Endothelial cell of umbilical vein (primary cell): ENCODE results near the gene CHN1. TPM values are rescaled to one million over a fixed set of nuclear protein-coding genes. Genes with fewer than 3 reads are reported as not detected.

Source experiments
- BruUV-seq: library from RNA; stranded (reverse); fragments of 400-500 nt; replicated peaks from 2 replicates; lab custom pipeline; 2021; lab: Mats Ljungman, UMichigan
- CTCF ChIA-PET: fragments of 300-600, 350-600 bp; sonication (Branson Sonifier 250); formaldehyde crosslinking; loops from one replicate; lab custom pipeline; 2021; ENCODE audit warnings: antibody characterized with exemption, inconsistent platforms; lab: Charles Lee
- POLR2A ChIA-PET: fragments of 300-600, 350-600 bp; sonication (Branson Sonifier 250); formaldehyde crosslinking; loops from one replicate; lab custom pipeline; 2021; ENCODE audit warnings: antibody characterized with exemption, inconsistent platforms; lab: Charles Lee
- DNase-seq: peaks from one replicate; pipeline ENCODE4 v3.0.0-alpha.2; 2011; ENCODE audit warnings: low read depth, low spot score
- FAIRE-seq: peaks from 2 replicates; lab custom pipeline; 2011; peaks lifted over from hg19 to GRCh38; lab: Jason Lieb, UNC
- H2AFZ ChIP-seq: 2 replicates; pipeline ENCODE4 v1.6.0; 2012; ENCODE audit warnings: low read depth, low read length, control low read depth, inconsistent platforms
- H3K27ac ChIP-seq: 2 replicates; pipeline ENCODE4 v1.5.1; 2011; ENCODE audit warnings: low read depth, mild to moderate bottlenecking, control low read depth, low read length, moderate library complexity; ENCODE audit not compliant: insufficient read depth
- H3K27me3 ChIP-seq, 2 experiments: 2 replicates each; pipeline versions ENCODE4 v1.6.0 to v1.6.1; 2011; ENCODE audit warnings: low read length in 2 of 2, mixed read lengths in 1 of 2; ENCODE audit not compliant: control insufficient read depth in 2 of 2, insufficient read depth in 2 of 2
- H3K36me3 ChIP-seq, 2 experiments: 2 replicates in 1 of 2; 3 replicates in 1 of 2; pipeline ENCODE4 v1.5.1; 2011; ENCODE audit warnings: low read length in 2 of 2, mild to moderate bottlenecking in 1 of 2, moderate library complexity in 1 of 2; ENCODE audit not compliant: control insufficient read depth in 2 of 2, insufficient read depth in 2 of 2; ENCODE audit errors: extremely low read depth in 1 of 2
- H3K4me1 ChIP-seq: 3 replicates; pipeline ENCODE4 v1.5.1; 2011; ENCODE audit warnings: mild to moderate bottlenecking, low read length; ENCODE audit not compliant: control insufficient read depth, insufficient read depth; ENCODE audit errors: extremely low read depth
- H3K4me2 ChIP-seq: 2 replicates; pipeline ENCODE4 v1.6.1; 2011; ENCODE audit warnings: low read length, control low read depth, mixed read lengths; ENCODE audit not compliant: insufficient read depth
- H3K4me3 ChIP-seq, 3 experiments: fragments of 200-600 bp in 1 of 3; sonication (generic), shearing (Covaris generic) in 1 of 3; replicated peaks in 1 of 3; 2 replicates each; pipeline ENCODE4 v1.5.1; 2011 to 2016; ENCODE audit warnings: control low read depth in 3 of 3, low read length in 3 of 3, mild to moderate bottlenecking in 2 of 3, inconsistent platforms in 1 of 3, low read depth in 1 of 3, moderate library complexity in 1 of 3; ENCODE audit not compliant: insufficient read depth in 1 of 3
- H3K79me2 ChIP-seq: 2 replicates; pipeline ENCODE4 v1.6.0; 2012; ENCODE audit warnings: low read length, inconsistent platforms; ENCODE audit not compliant: control insufficient read depth, insufficient read depth
- H3K9ac ChIP-seq: replicated peaks from 2 replicates; pipeline ENCODE3; 2011; ENCODE audit warnings: low read length, control low read depth; ENCODE audit not compliant: insufficient read depth; ENCODE audit errors: extremely low read depth
- H3K9me1 ChIP-seq: replicated peaks from 3 replicates; pipeline ENCODE4 v1.6.0; 2011; ENCODE audit warnings: mild to moderate bottlenecking, low read length; ENCODE audit not compliant: control insufficient read depth, insufficient read depth; ENCODE audit errors: extremely low read depth
- H3K9me3 ChIP-seq: replicated peaks from 2 replicates; pipeline ENCODE4 v1.5.1; 2012; ENCODE audit warnings: low read length, inconsistent platforms; ENCODE audit not compliant: control insufficient read depth, insufficient read depth
- H4K20me1 ChIP-seq: replicated peaks from 2 replicates; pipeline ENCODE3; 2011; ENCODE audit warnings: mild to moderate bottlenecking, low read length; ENCODE audit not compliant: control insufficient read depth, insufficient read depth; ENCODE audit errors: extremely low read depth
- FOS ChIP-seq: IDR thresholded peaks from 2 replicates; pipeline ENCODE4 v1.6.1; 2011; ENCODE audit warnings: mild to moderate bottlenecking, low read length, moderate library complexity, borderline replicate concordance; ENCODE audit not compliant: insufficient read depth
- GATA2 ChIP-seq: IDR thresholded peaks from 2 replicates; pipeline ENCODE4 v1.7.0; 2011; ENCODE audit warnings: low read depth, mild to moderate bottlenecking, moderate library complexity, mixed read lengths, low read length; ENCODE audit not compliant: insufficient read length, insufficient read depth
- JUN ChIP-seq: IDR thresholded peaks from 2 replicates; pipeline ENCODE4 v1.6.1; 2011; ENCODE audit warnings: borderline replicate concordance, low read depth; ENCODE audit not compliant: insufficient read length, insufficient read depth
- MYC ChIP-seq: IDR thresholded peaks from one replicate; pipeline ENCODE4 v1.6.1; 2011; ENCODE audit warnings: mild to moderate bottlenecking, low read depth, low read length
- POLR2A ChIP-seq: IDR thresholded peaks from 2 replicates; pipeline ENCODE4 v1.6.1; 2012; ENCODE audit warnings: low read depth, mild to moderate bottlenecking, control low read depth, low read length
- POLR2AphosphoS5 ChIP-seq: IDR thresholded peaks from 2 replicates; pipeline ENCODE4 v1.6.1; 2012; ENCODE audit warnings: low read depth, mild to moderate bottlenecking, control low read depth, low read length, moderate library complexity; ENCODE audit not compliant: insufficient read depth
- dilution Hi-C: fragments of 300-500 bp; cut with MboI; formaldehyde crosslinking; loops from one replicate; pipeline ENCODE4 v1.15.0; 2019; ENCODE audit warnings: low sequenced_read_pairs; ENCODE audit not compliant: extremely low pct_ligation_motif_present
- intact Hi-C: fragments of 100-400 bp; cut with micrococcal nuclease; formaldehyde crosslinking; loops from one replicate; pipeline ENCODE4 v1.10.0; 2022
- polyA plus RNA-seq, 4 experiments: library from polyadenylated mRNA; depleted of rRNA in 3 of 4; stranded (reverse) in 3 of 4; unstranded in 1 of 4; fragments of >200 nt; gene quantifications; 2 replicates each; pipeline versions ENCODE4 v1.2.1 to v1.2.3, GENCODE V29; 2011 to 2012; ENCODE audit warnings: missing spikeins in 1 of 4
- total RNA-seq: library from RNA; stranded (reverse); gene quantifications from 2 replicates; pipeline ENCODE4 v1.2.3, GENCODE V29; 2021

The CHN1 gene
- total and polyA plus RNA-seq, 2 donors (not counting 3 experiments of a cell fraction or from before 2014, with no cell fraction given), result 23.3 to 24.9 TPM

DNA sequence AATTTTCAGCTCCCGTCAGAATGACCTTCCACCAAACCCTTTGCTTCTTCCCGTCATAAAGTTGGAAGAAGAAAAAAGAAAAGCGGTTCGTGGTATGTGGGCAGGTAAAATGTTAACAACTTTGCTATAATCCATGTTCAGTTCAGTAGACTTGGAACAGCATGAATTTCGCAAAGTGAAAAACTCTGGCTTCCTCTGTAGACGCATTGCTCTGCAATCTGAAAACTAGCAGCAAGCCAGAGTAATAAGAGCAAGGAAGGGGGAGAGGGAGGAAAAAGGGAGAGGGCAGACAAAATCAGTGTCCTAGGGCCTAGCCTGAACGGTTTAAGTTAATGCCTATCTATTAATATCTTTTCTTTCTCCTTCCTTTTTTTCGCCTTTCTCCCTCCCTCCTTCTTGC, 214.2 kb downstream of the CHN1 start:
- Histone ChIP-seq H3K4me2 (no peak overlapping the region), H3K9me3 (no peaks in the 10 kb centered on the region), H3K4me3 (no peak overlapping the region), H3K27ac (no peak overlapping the region), H3K36me3 (no peaks in the 10 kb centered on the region), H2AFZ (no peak overlapping the region), H3K4me1 (peaks cover 11% of the 10 kb centered on the region), H3K79me2 (no peaks in the 10 kb centered on the region), H3K9ac (no peak overlapping the region), H3K27me3 (no peaks in the 10 kb centered on the region), H4K20me1 (no peaks in the 10 kb centered on the region), H3K9me1 (no peaks in the 10 kb centered on the region)
- BruUV-seq, result no TSS peak
- CTCF ChIA-PET, result interaction anchor here (7.4 kb wide), 1 partner anchor 20 kb away, joined by 48 read pairs; no protein-coding TSS in a partner anchor
- POLR2A ChIA-PET, result no interaction called here
- FAIRE-seq (no peak), DNase-seq (no peak)
- intact Hi-C loops, result no loop called here
- TF ChIP-seq JUN, result no peak
- no peak for TF ChIP-seq GATA2
- no peak for TF ChIP-seq POLR2A
- TF ChIP-seq FOS, result no peak
- dilution Hi-C loops, result no loop called here

DNA sequence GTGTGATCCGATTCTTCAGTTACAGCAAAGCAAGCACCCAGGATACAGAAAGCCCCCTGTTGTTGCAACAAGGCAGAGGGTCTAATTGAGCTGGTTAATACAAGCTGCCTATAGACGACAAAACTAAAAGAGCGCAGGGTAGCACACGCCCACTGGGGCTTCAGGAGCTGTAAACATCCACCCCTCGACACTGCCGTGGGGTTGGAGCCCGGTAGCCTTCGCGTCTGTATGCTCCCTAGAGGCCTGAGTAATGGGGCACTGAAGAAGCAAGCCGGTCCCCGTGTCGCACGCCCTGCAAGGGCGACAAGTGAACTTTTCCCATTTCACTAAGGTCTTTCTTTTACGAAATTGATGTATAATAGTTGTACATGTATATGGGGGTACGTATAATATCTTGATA, 216.2 kb downstream of the CHN1 start:
- POLR2A ChIA-PET, result no interaction called here
- Histone ChIP-seq H3K79me2 (no peaks in the 10 kb centered on the region), H3K9ac (no peak overlapping the region), H3K9me1 (no peaks in the 10 kb centered on the region), H3K36me3 (no peaks in the 10 kb centered on the region), H3K9me3 (no peaks in the 10 kb centered on the region), H3K4me2 (no peak overlapping the region), H3K27me3 (no peaks in the 10 kb centered on the region), H3K27ac (no peak overlapping the region), H4K20me1 (no peaks in the 10 kb centered on the region), H2AFZ (peak overlapping the region; percentile 41), H3K4me1 (peaks cover 18% of the 10 kb centered on the region), H3K4me3 (no peak overlapping the region)
- CTCF ChIA-PET, result interaction anchor here (1.1 to 7.4 kb wide), 3 partner anchors 18 to 201 kb away, joined by 3 to 48 read pairs (median 3); no protein-coding TSS in a partner anchor
- dilution Hi-C loops (no loop called here), intact Hi-C loops (no loop called here)
- BruUV-seq, result no TSS peak
- DNase-seq (no peak), FAIRE-seq (no peak)
- TF ChIP-seq JUN (no peak), MYC (no peak), POLR2AphosphoS5 (no peak)
